PC-3 (cell line): ENCODE results near the gene KRI1.

Experiments
- CTCF ChIP-seq: fragments of 300-600 bp; sonication (generic); conservative IDR thresholded peaks from 2 replicates; pipeline ENCODE4 v1.5.1; 2017; ENCODE audit warnings: antibody characterized with exemption, low read depth, mild to moderate bottlenecking, low read length
- EZH2 ChIP-seq: fragments of 300-600 bp; sonication (generic); IDR thresholded peaks from one replicate; pipeline ENCODE4 v1.6.1; 2017; ENCODE audit warnings: antibody characterized with exemption, mild to moderate bottlenecking, low read length; ENCODE audit not compliant: unreplicated experiment

GRCh38 chr19:10603873-10604459 lies 38.2 kb upstream of the KRI1 start:
- TF ChIP-seq EZH2 (no peak), CTCF (no peak)
